HG02678 (cell line): ENCODE measurements around the gene NPRL2.
A peak's percentile ranks its signal among the peaks of the same experiment; 100 is the strongest.

Experiments used
- ATAC-seq: cut with Tn5 transposase; IDR thresholded peaks from one replicate; pipeline ENCODE4 v1.9.1; 2021; ENCODE audit warnings: mild to moderate bottlenecking, moderate library complexity; ENCODE audit not compliant: unreplicated experiment

The NPRL2 gene

GRCh38 chr3:50350527-50351322 is at the start of gene NPRL2, which contains the start of gene CYB561D2:
Gene NPRL2 (minus strand): TSS chr3:50350775. CDS start chr3:50350652, 123 bp downstream.
Gene CYB561D2 (plus strand): TSS chr3:50350862. CDS start chr3:50351434, 572 bp downstream.
- ATAC-seq: peak; percentile 89

- no peak for ATAC-seq
Observed at GRCh38 chr3:50396502-50396901, 45.9 kb upstream of the NPRL2 start.

- ATAC-seq: no peak
Observed at GRCh38 chr3:50395070-50395860, 44.7 kb upstream of the NPRL2 start.

GRCh38 chr3:50393061-50393460 is 42.5 kb upstream of the NPRL2 start:
- ATAC-seq: no peak

GRCh38 chr3:50392101-50392715 is 41.6 kb upstream of the NPRL2 start:
- ATAC-seq: no peak

- no peak for ATAC-seq
Observed at GRCh38 chr3:50390508-50391224, 40.1 kb upstream of the NPRL2 start.

GRCh38 chr3:50389414-50389767 is 38.8 kb upstream of the NPRL2 start:
- ATAC-seq: no peak

GRCh38 chr3:50388720-50389413 is 38.3 kb upstream of the NPRL2 start:
- no peak for ATAC-seq

- ATAC-seq: no peak
Observed at GRCh38 chr3:50388016-50388719, 37.6 kb upstream of the NPRL2 start.

GRCh38 chr3:50385754-50386153 is 35.2 kb upstream of the NPRL2 start:
- ATAC-seq: no peak

GRCh38 chr3:50383750-50384149 is 33.2 kb upstream of the NPRL2 start:
- ATAC-seq: no peak

- no peak for ATAC-seq
Observed at GRCh38 chr3:50382722-50383121, 32.1 kb upstream of the NPRL2 start.

GRCh38 chr3:50381383-50381782 is 30.8 kb upstream of the NPRL2 start:
- no peak for ATAC-seq

GRCh38 chr3:50380405-50381085 is 30.0 kb upstream of the NPRL2 start:
- ATAC-seq: no peak

- no peak for ATAC-seq
Observed at GRCh38 chr3:50378757-50379156, 28.2 kb upstream of the NPRL2 start.

- ATAC-seq: no peak
Observed at GRCh38 chr3:50378024-50378423, 27.4 kb upstream of the NPRL2 start.

GRCh38 chr3:50375258-50375931 is 24.8 kb upstream of the NPRL2 start:
- ATAC-seq: no peak

- no peak for ATAC-seq
Observed at GRCh38 chr3:50374363-50375257, 24.0 kb upstream of the NPRL2 start.
